HG03060 (cell line): Measurements from ENCODE around the gene PLA2G4D.

Experiments
- ATAC-seq: cut with Tn5 transposase; IDR thresholded peaks from one replicate; pipeline ENCODE4 v1.9.1; 2021; ENCODE audit warnings: low read depth, moderate number of reproducible peaks; ENCODE audit not compliant: unreplicated experiment

PLA2G4D gene

DNA sequence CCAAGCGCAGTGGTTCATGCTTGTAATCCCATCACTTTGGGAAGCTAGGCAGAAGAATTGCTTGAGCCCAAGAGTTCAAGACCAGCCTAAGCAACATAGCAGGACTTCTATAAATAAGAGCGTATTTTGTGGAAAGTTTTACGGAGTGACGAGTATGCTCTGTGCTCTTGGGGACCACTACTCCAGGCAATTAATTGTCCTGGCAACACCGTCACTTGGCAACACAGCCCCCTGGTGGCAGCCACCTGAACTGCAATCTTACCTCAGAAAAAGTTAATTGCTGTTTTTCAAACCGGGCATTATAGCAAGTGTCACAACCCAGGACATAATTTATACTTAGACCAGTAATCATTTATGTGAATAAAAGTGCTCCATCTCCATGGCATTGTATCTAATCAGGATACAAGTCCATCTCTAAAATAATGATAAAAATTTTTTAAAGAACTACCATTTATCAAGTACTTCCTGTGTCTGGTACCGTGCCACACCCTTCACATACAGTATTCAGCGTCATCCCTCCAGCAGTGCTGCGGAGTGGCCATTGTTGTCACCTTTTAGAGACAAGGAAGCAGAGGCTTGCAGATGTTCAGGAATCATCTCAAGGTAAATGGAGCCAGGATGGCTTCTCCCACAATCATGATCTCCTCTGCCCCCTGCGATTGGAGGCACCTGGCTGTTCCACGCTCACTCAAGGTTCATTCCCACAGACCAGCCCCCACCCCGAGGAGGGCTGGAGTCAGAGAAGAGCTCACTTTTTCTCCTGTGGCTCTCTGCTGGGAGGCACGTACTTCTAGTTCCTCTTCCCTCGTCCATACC lies 34.5 kb downstream of the PLA2G4D start:
- ATAC-seq: no peak

GRCh38 chr15:42058791-42059190 lies 35.6 kb downstream of the PLA2G4D start:
- ATAC-seq: no peak

DNA sequence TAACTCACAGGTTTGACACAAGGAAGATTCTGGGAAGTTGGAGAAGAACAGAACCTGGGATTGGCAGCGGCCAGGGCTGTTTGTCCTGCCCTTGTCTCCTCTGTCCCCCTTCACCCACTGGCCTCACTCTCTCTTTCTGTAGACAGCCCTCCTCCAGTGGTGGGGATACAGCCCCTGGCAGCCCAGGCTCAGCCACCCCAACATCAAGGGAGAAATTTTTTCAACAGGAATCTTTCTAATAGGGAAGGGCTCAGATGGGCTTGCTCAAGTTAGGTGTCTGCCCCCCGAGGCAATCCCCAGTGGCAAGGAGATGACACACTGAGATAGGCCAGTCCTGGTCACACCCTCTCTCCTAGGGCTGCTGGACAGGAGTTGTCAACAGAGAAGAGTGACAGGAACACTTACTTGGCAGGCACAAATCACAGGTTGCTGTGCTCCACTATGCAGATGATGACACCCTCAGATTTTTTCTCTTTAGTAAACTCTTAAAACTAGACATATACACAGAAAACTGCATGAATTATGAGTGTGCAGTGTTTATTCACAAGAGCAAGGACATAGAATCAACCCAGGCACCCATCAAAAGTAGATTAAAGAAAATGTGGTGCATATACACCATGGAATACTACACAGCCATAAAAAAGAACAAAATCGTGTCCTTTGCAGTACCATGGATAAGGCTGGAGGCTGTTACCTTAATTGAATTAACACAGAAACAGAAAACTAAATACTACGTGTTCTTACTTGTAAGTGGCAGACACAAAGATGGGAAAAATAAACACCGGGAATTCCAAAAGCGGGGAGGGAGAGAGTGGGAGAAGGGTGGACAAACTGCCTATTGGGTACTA lies 36.3 kb downstream of the PLA2G4D start:
- ATAC-seq: no peak

GRCh38 chr15:42056934-42057798 lies 37.2 kb downstream of the PLA2G4D start:
- no peak for ATAC-seq

- no peak for ATAC-seq
Observed at GRCh38 chr15:42053914-42054313, 40.4 kb downstream of the PLA2G4D start.

DNA sequence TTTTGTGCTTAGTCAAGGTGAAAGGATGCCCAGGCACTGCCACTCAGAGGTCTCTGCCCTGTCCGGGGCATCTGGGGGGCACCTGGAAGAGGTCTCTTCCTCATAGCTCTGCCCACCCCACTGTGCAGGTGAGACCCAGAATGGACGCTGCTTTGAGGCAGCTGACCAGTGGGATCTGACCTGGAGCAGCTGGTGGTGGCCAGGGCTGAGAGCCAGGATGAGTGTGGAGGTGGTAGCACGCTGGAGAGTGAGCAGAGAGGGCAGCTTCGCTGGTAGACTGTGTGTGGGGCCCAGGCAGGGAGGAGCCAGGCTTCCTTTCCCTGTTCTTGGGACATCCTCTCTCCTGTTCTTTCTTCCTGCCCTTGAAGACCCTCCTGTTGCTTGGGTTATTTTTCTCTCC lies 41.4 kb downstream of the PLA2G4D start:
- no peak for ATAC-seq

DNA sequence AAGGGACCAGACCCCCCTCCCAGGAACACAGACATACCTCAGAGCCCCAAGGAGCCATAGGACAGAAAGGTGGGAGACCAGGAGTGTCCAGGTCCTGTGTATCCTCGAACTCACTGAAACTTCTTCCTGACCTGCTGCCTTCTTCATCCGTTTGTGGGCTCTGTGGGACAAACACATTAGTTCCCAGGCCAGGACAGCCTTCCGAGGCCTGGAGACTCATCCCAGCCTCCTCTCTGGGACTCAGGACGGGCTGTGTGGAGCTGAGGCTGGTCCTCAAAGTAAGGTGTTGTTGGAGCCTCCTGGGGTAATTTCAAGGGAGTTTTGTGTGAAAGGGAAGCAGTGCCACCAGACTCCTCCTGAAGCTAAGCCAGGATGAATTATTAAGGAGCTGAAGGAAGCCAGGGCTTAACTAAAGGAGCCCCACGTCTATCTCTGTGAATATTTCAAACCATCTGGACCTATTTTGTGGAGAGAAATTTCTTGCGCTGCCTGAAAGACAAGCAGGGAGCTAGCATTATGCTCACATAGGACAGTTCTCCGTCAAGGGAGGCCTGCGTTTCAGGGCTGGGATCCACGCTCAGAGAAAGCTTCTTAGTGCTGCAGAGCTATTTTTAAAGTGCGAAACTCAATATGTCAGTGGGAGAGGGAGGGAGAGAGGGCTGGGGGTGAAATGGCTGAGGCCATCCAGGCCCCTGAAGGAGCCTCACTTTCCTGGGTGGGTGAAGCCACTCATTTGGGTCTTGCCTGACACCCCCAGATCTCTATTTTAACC lies 43.7 kb downstream of the PLA2G4D start:
- ATAC-seq: no peak

- no peak for ATAC-seq
Observed at GRCh38 chr15:42048821-42049200, 45.6 kb downstream of the PLA2G4D start.

DNA sequence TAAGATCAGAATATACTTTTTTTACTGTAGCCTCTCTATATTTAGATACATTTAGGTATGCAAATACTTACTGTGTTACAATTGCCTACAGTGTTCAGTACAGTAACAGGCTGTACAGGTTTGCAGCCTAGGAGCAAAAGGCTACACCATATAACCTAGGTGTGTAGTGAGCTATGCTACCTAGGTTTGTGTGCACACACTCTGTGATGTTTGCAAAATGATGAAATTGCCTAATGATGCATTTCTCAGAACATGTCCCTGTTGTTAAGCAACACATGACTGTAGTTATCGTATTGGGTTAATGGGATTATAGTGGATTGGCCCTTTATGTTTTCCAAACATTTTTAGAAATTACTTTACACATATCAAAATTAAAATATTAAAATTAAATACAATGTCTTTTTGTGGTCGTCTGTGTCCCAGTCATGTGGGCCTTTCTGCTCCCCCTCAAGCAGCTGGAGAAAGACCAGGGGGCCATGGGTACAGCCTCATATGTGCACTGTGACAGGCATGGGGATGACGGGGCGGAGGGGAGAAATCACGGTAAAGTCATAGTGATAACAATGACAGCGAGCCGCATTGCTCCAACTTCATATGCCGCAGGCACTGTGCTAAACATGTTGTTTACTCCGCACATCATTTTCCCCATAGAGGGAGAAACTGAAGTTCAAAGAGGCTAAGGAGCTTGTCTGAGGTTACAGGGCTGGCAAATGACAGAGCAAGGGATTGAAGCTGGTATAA lies 46.1 kb downstream of the PLA2G4D start:
- ATAC-seq: no peak

- no peak for ATAC-seq
Observed at GRCh38 chr15:42046597-42046996, 47.8 kb downstream of the PLA2G4D start.

DNA sequence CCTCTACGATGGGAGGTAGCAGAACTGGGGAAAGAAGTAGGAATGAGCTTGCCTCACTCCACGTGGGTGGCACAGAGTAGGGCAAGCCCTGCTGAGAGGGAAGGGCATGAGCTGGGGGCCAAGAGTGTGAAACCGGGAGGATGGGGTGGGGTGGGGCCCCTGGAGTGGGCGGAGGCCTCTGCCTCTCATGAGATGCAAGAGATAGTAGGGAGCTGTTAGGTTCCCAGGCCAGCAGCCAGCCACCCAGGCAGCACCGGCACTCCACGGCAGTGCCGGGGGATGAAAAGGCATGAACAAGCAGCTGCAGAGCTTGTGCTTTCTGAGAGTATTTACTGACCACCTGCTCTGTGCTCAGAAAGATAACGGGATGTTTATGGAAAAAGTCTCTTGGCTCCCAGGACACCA lies 49.1 kb downstream of the PLA2G4D start:
- no peak for ATAC-seq

- no peak for ATAC-seq
Observed at GRCh38 chr15:42042602-42043400, 51.6 kb downstream of the PLA2G4D start.

- no peak for ATAC-seq
Observed at GRCh38 chr15:42038401-42038800, 56.0 kb downstream of the PLA2G4D start.

DNA sequence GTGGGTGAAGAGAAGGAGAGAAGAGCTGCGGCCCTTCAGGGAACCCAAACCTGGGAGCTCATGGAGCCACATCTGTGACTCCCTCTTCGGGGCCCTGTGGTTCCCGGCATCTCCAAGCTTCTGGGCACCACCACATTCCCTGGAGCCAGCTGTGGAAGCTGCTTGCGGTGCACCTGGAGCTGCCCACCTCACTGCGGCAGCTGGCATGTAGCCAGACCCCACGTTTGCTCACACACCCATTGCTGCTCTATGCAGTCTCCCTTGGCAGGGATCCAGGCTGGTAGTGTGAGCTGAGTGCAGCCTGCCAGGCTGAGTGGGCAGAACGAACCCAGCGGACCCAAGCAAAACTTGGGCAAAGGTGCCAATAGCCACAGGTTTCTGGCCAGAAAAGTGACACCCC lies 56.7 kb downstream of the PLA2G4D start:
- ATAC-seq: no peak

DNA sequence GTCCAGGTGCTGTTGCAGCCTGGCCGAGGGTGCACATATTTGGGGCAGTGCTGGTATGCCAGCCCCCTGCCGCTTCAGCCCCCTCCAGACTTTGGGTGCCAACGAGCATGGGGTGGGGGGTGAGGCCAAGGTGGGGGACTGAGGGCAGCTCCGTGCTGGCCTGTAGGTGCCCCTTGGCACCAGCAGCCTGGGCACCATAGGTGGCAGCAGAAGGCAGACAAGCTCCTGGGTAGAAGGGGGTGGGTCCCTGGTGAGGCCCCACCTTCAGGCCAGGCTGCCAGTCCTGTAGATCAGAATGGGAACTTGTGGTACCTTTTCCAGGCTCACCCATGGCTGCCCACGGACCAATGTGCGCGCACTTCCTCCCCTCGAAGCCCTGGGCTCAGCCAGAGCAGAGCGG lies 57.4 kb downstream of the PLA2G4D start:
- ATAC-seq: no peak

- ATAC-seq: no peak
Observed at GRCh38 chr15:42036112-42036905, 58.1 kb downstream of the PLA2G4D start.

- ATAC-seq: no peak
Observed at GRCh38 chr15:42035435-42035761, 59.0 kb downstream of the PLA2G4D start.
